Measurements from ENCODE around the gene GLI2. TPM values are rescaled to one million over a fixed set of nuclear protein-coding genes. Genes with fewer than 3 reads are reported as not detected.

GLI2 gene
- total RNA-seq, 4 donors from 2014 or later: 0.42 to 6.7 (median 3.1) TPM

DNA sequence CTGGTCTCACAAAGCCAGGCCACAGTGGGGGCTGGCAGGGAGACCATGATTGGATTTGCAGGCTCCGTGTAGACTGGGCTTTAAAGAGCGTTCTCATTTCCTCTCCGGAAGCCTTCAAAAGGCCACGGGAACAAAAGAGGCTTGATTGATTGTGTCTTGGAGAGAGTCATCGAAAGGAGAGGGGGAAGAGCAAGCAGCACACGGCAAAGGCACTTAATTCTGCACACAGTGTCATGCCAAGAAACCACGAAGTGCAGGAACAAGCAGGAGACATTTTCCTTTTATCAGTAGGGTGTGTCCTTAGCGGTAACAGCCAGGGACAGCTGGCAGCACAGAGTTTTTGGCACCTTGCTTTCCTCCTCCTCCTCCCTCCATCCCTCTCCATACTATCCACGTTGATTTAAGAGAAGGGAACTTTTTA lies 47.7 kb downstream of the GLI2 start:
- TF ChIP-seq, protein P1, sequence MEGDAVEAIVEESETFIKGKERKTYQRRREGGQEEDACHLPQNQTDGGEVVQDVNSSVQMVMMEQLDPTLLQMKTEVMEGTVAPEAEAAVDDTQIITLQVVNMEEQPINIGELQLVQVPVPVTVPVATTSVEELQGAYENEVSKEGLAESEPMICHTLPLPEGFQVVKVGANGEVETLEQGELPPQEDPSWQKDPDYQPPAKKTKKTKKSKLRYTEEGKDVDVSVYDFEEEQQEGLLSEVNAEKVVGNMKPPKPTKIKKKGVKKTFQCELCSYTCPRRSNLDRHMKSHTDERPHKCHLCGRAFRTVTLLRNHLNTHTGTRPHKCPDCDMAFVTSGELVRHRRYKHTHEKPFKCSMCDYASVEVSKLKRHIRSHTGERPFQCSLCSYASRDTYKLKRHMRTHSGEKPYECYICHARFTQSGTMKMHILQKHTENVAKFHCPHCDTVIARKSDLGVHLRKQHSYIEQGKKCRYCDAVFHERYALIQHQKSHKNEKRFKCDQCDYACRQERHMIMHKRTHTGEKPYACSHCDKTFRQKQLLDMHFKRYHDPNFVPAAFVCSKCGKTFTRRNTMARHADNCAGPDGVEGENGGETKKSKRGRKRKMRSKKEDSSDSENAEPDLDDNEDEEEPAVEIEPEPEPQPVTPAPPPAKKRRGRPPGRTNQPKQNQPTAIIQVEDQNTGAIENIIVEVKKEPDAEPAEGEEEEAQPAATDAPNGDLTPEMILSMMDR (IDR thresholded peaks at IDR 0.05): no peak
- TF ChIP-seq POLR2A (IDR thresholded peaks at IDR 0.05): no peak
- no peak for DNase-seq (ENCODE audit: low spot score in 2 of 2)
- intact Hi-C loops (cut with DNase I; ENCODE audit: low total_unique reads): no loop called here
- H3K4me3 ChIP-seq (ENCODE audit: low read depth, poor library complexity, severe bottlenecking): no peak overlapping the region
- 9 to 11% methylated on average over 9 of the region's 9 CpGs for WGBS, 2 donors

DNA sequence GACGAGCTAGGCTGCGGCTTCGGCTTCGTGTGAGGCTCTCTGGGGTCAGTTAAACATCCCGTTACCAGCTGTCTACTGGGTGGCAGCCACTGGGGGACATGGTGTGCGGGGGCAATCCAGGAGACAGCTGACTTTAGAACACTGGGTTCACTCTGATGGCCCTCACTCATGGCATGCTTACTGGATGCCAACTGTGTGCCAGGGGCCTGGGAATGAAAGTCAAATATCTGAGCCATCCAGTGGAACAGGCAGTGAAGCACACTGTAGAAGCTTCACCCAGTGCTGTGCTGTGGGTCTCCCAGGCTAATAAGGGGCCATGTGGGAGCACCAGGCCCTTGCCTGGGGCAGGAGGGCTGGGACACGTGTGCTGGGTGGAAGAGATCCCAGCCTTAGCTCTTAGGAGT lies 48.3 kb downstream of the GLI2 start:
- TF ChIP-seq, protein P1 (IDR thresholded peaks at IDR 0.05): no peak
- no peak for TF ChIP-seq POLR2A (IDR thresholded peaks at IDR 0.05)
- no peak for DNase-seq (ENCODE audit: low spot score in 2 of 2)
- no peak overlapping the region for H3K4me3 ChIP-seq (ENCODE audit: low read depth, poor library complexity, severe bottlenecking)
- WGBS, 2 donors: 57 to 85% methylated on average over 7 of the region's 7 CpGs
- intact Hi-C loops (cut with DNase I; ENCODE audit: low total_unique reads): no loop called here
